Thoracic aorta endothelial cell (primary cell): Measurements from ENCODE around the gene ZNF91. TPM values are rescaled to one million over a fixed set of nuclear protein-coding genes. Genes with fewer than 3 reads are reported as not detected.

Experiments used
- small RNA-seq: library from RNA; depleted of rRNA; stranded (forward); fragments of <200 nt; gene quantifications from one replicate; pipeline ENCODE3, GENCODE V24; 2012
- total RNA-seq: library from RNA; depleted of rRNA; stranded (reverse); fragments of >200 nt; gene quantifications from 2 replicates; pipeline ENCODE4 v1.2.3, GENCODE V29; 2012

ZNF91 gene
- total RNA-seq = 19.5 and 26.2 TPM in 2 replicates

GRCh38 chr19:23395041-23395721 is at the start of gene ZNF91:
Gene ZNF91, minus strand, starts transcription at chr19:23395471. Its CDS starts 117 bp downstream, at chr19:23395354.

Small RNA genes lying within 50 kb of the gene (small RNA-seq; reads per million reads assigned to genes)
- not detected for gene VN1R91P

Other genes starting within 250 kb of the ZNF91 start
- gene ZNF724, start 145.1 kb downstream of the ZNF91 start, total RNA-seq = 11.0 and 12.9 TPM in 2 replicates